Testis (tissue), 3 donors: Measurements from ENCODE around the gene DACT2. TPM values are rescaled to one million over a fixed set of nuclear protein-coding genes. Genes with fewer than 3 reads are reported as not detected.
A peak's percentile ranks its signal among the peaks of the same experiment; 100 is the strongest.

Experiments
- DNase-seq: peaks from one replicate; pipeline ENCODE4 v3.0.0-alpha.2; 2019
- H3K27ac ChIP-seq, 2 donors: fragments of 200-600 bp; sonication (generic); one replicate each; pipeline ENCODE4 v1.5.1; 2019
- H3K27me3 ChIP-seq: fragments of 200-600 bp; sonication (generic); one replicate; pipeline ENCODE4 v1.5.1; 2019
- H3K36me3 ChIP-seq: fragments of 200-600 bp; sonication (generic); one replicate; pipeline ENCODE4 v1.5.1; 2017; ENCODE audit warnings: low read depth; ENCODE audit errors: missing control alignments
- H3K4me1 ChIP-seq: fragments of 200-600 bp; sonication (generic); one replicate; pipeline ENCODE4 v1.5.1; 2019
- H3K4me3 ChIP-seq, 2 donors: fragments of 200-600 bp; sonication (generic); one replicate each; pipeline ENCODE4 v1.5.1; 2017 to 2019
- H3K9me3 ChIP-seq: fragments of 200-600 bp; sonication (generic); one replicate; pipeline ENCODE4 v1.5.1; 2017
- CTCF ChIP-seq, 3 experiments: fragments of 450-650 bp in 2 of 3; fragments of 200-600 bp in 1 of 3; sonication (generic) in 1 of 3; IDR thresholded peaks; one replicate each; pipeline ENCODE4 v1.5.1; 2016 to 2019; ENCODE audit warnings: antibody characterized with exemption in 3 of 3, mild to moderate bottlenecking in 2 of 3, moderate library complexity in 1 of 3
- POLR2A ChIP-seq: fragments of 450-650 bp; IDR thresholded peaks from one replicate; pipeline ENCODE4 v1.6.1; 2017; ENCODE audit warnings: antibody characterized with exemption, mild to moderate bottlenecking, moderate library complexity
- WGBS, 2 donors: methylation state at CpG; one replicate each; pipeline ENCODE4 v1.1.5; 2018; 5-methylcytosine and 5-hydroxymethylcytosine counted together
- intact Hi-C: fragments of 100-400 bp; cut with DNase I; formaldehyde crosslinking; loops from one replicate; pipeline ENCODE4 v1.15.1; 2023; ENCODE audit warnings: low total_unique reads
- polyA plus RNA-seq: library from polyadenylated mRNA; stranded (reverse); fragments of 350-450 nt; fragmentation: Illumina TruSeq; extraction: RNeasy Lipid Tissue Mini Kit (QIAGEN cat#74804); gene quantifications from one replicate; pipeline ENCODE4 v1.2.3, GENCODE V29; 2014; ENCODE audit warnings: low read depth, low replicate concordance; ENCODE audit not compliant: insufficient read depth
- total RNA-seq, 2 donors: library from RNA; depleted of rRNA; stranded (reverse); fragments of >200 nt; gene quantifications; one replicate each; pipeline ENCODE4 v1.2.3, GENCODE V29; 2016

The DACT2 gene
- total and polyA plus RNA-seq, 3 donors from 2014 or later, result 1.8 to 20.8 (median 2.0) TPM

- Histone ChIP-seq H3K27ac (no peak overlapping the region), H3K4me3 (no peak overlapping the region), H3K4me1 (no peaks in the 10 kb centered on the region), H3K27me3 (no peaks in the 10 kb centered on the region), H3K36me3 (no peaks in the 10 kb centered on the region), H3K9me3 (no peaks in the 10 kb centered on the region)
- WGBS, 2 donors, result 77 to 79% methylated on average over 12 of the region's 12 CpGs
- no peak for DNase-seq
- intact Hi-C loops, result no loop called here
- TF ChIP-seq POLR2A (no peak), CTCF (IDR thresholded peaks at IDR 0.05) (no peak)
These were observed 33.5 kb downstream of the DACT2 start for GRCh38 chr6:168286116-168286515.

- WGBS, 2 donors, result 82 to 89% methylated on average over 14 to 18 of the region's 21 CpGs
- no peak overlapping the region for H3K27ac ChIP-seq
- H3K27me3 ChIP-seq, result no peaks in the 10 kb centered on the region
- H3K36me3 ChIP-seq, result no peaks in the 10 kb centered on the region
- no peaks in the 10 kb centered on the region for H3K9me3 ChIP-seq
- intact Hi-C loops, result no loop called here
- no peak overlapping the region for H3K4me3 ChIP-seq
- no peak for DNase-seq
- TF ChIP-seq POLR2A (no peak), CTCF (IDR thresholded peaks at IDR 0.05) (no peak)
- no peaks in the 10 kb centered on the region for H3K4me1 ChIP-seq
These were observed 34.1 kb downstream of the DACT2 start for GRCh38 chr6:168285456-168285855.

- Histone ChIP-seq H3K4me1 (no peaks in the 10 kb centered on the region), H3K36me3 (no peaks in the 10 kb centered on the region), H3K9me3 (no peaks in the 10 kb centered on the region), H3K27ac (no peak overlapping the region), H3K27me3 (no peaks in the 10 kb centered on the region), H3K4me3 (no peak overlapping the region)
- WGBS, 2 donors, result 92 to 93% methylated on average over 6 of the region's 6 CpGs
- intact Hi-C loops, result no loop called here
- no peak for TF ChIP-seq CTCF (IDR thresholded peaks at IDR 0.05)
- no peak for TF ChIP-seq POLR2A
- no peak for DNase-seq
These were observed 35.4 kb downstream of the DACT2 start for GRCh38 chr6:168284187-168284586.

GRCh38 chr6:168283686-168284025 is 35.9 kb downstream of the DACT2 start:
- Histone ChIP-seq H3K4me3 (no peak overlapping the region), H3K4me1 (no peaks in the 10 kb centered on the region), H3K9me3 (no peaks in the 10 kb centered on the region), H3K36me3 (no peaks in the 10 kb centered on the region), H3K27ac (no peak overlapping the region), H3K27me3 (no peaks in the 10 kb centered on the region)
- DNase-seq, result no peak
- intact Hi-C loops, result no loop called here
- no peak for TF ChIP-seq POLR2A
- TF ChIP-seq CTCF (IDR thresholded peaks at IDR 0.05), result no peak
- WGBS, 2 donors, result 80 to 96% methylated on average over 2 to 14 of the region's 14 CpGs

- DNase-seq, result peak; percentile 31
- intact Hi-C loops, result no loop called here
- Histone ChIP-seq H3K36me3 (no peaks in the 10 kb centered on the region), H3K4me1 (no peaks in the 10 kb centered on the region), H3K27me3 (no peaks in the 10 kb centered on the region), H3K4me3 (no peak overlapping the region), H3K9me3 (no peaks in the 10 kb centered on the region), H3K27ac (no peak overlapping the region)
- no peak for TF ChIP-seq POLR2A
- TF ChIP-seq CTCF (IDR thresholded peaks at IDR 0.05), result no peak
- WGBS, 2 donors, result 81 to 88% methylated on average over 11 to 20 of the region's 20 CpGs
These were observed 36.4 kb downstream of the DACT2 start for GRCh38 chr6:168282985-168283685.
